Fibroblast of peridontal ligament (primary cell): ENCODE data around the gene DNASE1L1.
"Not testable (repeated sequence)": the region's sequence is repeated elsewhere in the genome, so short reads cannot be mapped to it uniquely, and the experiment has no call there.

ENCODE experiments used
- DNase-seq: peaks from one replicate; pipeline ENCODE4 v3.0.0-alpha.2; 2010; ENCODE audit errors: extremely low read depth

The DNASE1L1 gene

GRCh38 chrX:154403858-154404257 is 5.2 kb downstream of the DNASE1L1 start:
- DNase-seq = no peak

- DNase-seq = no peak
These were observed 5.9 kb downstream of the DNASE1L1 start for GRCh38 chrX:154403192-154403591.

GRCh38 chrX:154402622-154403127 is 6.4 kb downstream of the DNASE1L1 start:
- DNase-seq = no peak

GRCh38 chrX:154401918-154402621 is 7.0 kb downstream of the DNASE1L1 start:
- DNase-seq = no peak

GRCh38 chrX:154401045-154401799 is 7.8 kb downstream of the DNASE1L1 start:
- no peak for DNase-seq

- DNase-seq = not testable (repeated sequence)
These were observed 8.7 kb downstream of the DNASE1L1 start for GRCh38 chrX:154400369-154400817.

GRCh38 chrX:154399527-154400368 is 9.3 kb downstream of the DNASE1L1 start:
- DNase-seq = no peak

GRCh38 chrX:154398668-154399526 is 10.2 kb downstream of the DNASE1L1 start:
- DNase-seq = peak; percentile 82

- DNase-seq = peak; percentile 97
These were observed 11.0 kb downstream of the DNASE1L1 start, which contains the start of gene RPL10 for GRCh38 chrX:154397888-154398667. Gene RPL10 (plus strand): TSS chrX:154398377. CDS start chrX:154398520, 143 bp downstream.

- peak; percentile 45 for DNase-seq
These were observed 11.8 kb downstream of the DNASE1L1 start for GRCh38 chrX:154396973-154397887.

- not testable (repeated sequence) for DNase-seq
These were observed 12.7 kb downstream of the DNASE1L1 start for GRCh38 chrX:154396363-154396762.

- not testable (repeated sequence) for DNase-seq
These were observed 19.0 kb downstream of the DNASE1L1 start for GRCh38 chrX:154389812-154390747.

- not testable (repeated sequence) for DNase-seq
These were observed 20.4 kb downstream of the DNASE1L1 start for GRCh38 chrX:154388649-154389048.

GRCh38 chrX:154388094-154388493 is 21.0 kb downstream of the DNASE1L1 start:
- DNase-seq = not testable (repeated sequence)

GRCh38 chrX:154384284-154384892 is 24.7 kb downstream of the DNASE1L1 start:
- no peak for DNase-seq

GRCh38 chrX:154383359-154384283 is 25.4 kb downstream of the DNASE1L1 start:
- DNase-seq = no peak
